T-helper 1 cell treated with Interleukin-12 subunit alpha and Interleukin-12 subunit beta and Interleukin-4 antibody, amounts not matched to agents 30 ng/mL and 1 ng/mL, for 36 hours (primary cell): ENCODE measurements around the gene MDM2. TPM values are rescaled to one million over a fixed set of nuclear protein-coding genes. Genes with fewer than 3 reads are reported as not detected.

Experiments
- intact Hi-C: fragments of 100-400 bp; cut with micrococcal nuclease; formaldehyde crosslinking; loops from one replicate; pipeline ENCODE4 v1.15.1; 2024
- total RNA-seq: library from RNA; stranded (reverse); gene quantifications from 2 replicates; pipeline ENCODE4 v1.2.3, GENCODE V29; 2022

Gene MDM2
- total RNA-seq, 1 donor from 2014 or later: 337 TPM

- intact Hi-C loops: loop anchor here (5.0 kb wide), 1 partner anchor 61 kb away; the partner anchor contains the start of gene CPM
Measured at GRCh38 chr12:68871396-68871795, 63.4 kb downstream of the MDM2 start.

- intact Hi-C loops: loop anchor here (1.0 to 5.0 kb wide), 2 partner anchors 60 to 198 kb away; partner anchors contain the start of gene CPM
Measured at GRCh38 chr12:68871921-68872320, 63.9 kb downstream of the MDM2 start.

GRCh38 chr12:68873316-68873715 is 65.3 kb downstream of the MDM2 start:
- intact Hi-C loops: loop anchor here (5.0 kb wide), 1 partner anchor 59 kb away; the partner anchor contains the start of gene CPM

GRCh38 chr12:68876461-68876860 is 68.5 kb downstream of the MDM2 start:
- intact Hi-C loops: no loop called here

GRCh38 chr12:68877583-68877982 is 69.6 kb downstream of the MDM2 start:
- intact Hi-C loops: no loop called here

GRCh38 chr12:68878283-68878682 is 70.3 kb downstream of the MDM2 start:
- intact Hi-C loops: no loop called here

GRCh38 chr12:68878846-68879245 is 70.9 kb downstream of the MDM2 start:
- intact Hi-C loops: no loop called here

- intact Hi-C loops: no loop called here
Measured at GRCh38 chr12:68880660-68881325, 72.8 kb downstream of the MDM2 start.

GRCh38 chr12:68882251-68882964 is 74.4 kb downstream of the MDM2 start:
- intact Hi-C loops: no loop called here

GRCh38 chr12:68883151-68883550 is 75.2 kb downstream of the MDM2 start:
- intact Hi-C loops: no loop called here

GRCh38 chr12:68884251-68884650 is 76.3 kb downstream of the MDM2 start:
- intact Hi-C loops: no loop called here

- intact Hi-C loops: no loop called here
Measured at GRCh38 chr12:68885381-68885780, 77.4 kb downstream of the MDM2 start.

GRCh38 chr12:68886636-68887572 is 78.9 kb downstream of the MDM2 start:
- intact Hi-C loops: no loop called here

GRCh38 chr12:68887641-68888040 is 79.7 kb downstream of the MDM2 start:
- intact Hi-C loops: no loop called here

GRCh38 chr12:68888243-68888642 is 80.3 kb downstream of the MDM2 start:
- intact Hi-C loops: no loop called here

- intact Hi-C loops: no loop called here
Measured at GRCh38 chr12:68890701-68891113, 82.7 kb downstream of the MDM2 start.

- intact Hi-C loops: no loop called here
Measured at GRCh38 chr12:68891141-68891540, 83.2 kb downstream of the MDM2 start.

GRCh38 chr12:68893201-68893600 is 85.2 kb downstream of the MDM2 start:
- intact Hi-C loops: no loop called here

- intact Hi-C loops: no loop called here
Measured at GRCh38 chr12:68893741-68894140, 85.8 kb downstream of the MDM2 start.

- intact Hi-C loops: no loop called here
Measured at GRCh38 chr12:68894276-68894855, 86.4 kb downstream of the MDM2 start.

GRCh38 chr12:68896881-68897540 is 89.0 kb downstream of the MDM2 start:
- intact Hi-C loops: no loop called here
